Daoy (cell line): Measurements from ENCODE around the gene SPTBN4. TPM values are rescaled to one million over a fixed set of nuclear protein-coding genes. Genes with fewer than 3 reads are reported as not detected.
"Not testable (repeated sequence)": the region's sequence is repeated elsewhere in the genome, so short reads cannot be mapped to it uniquely, and the experiment has no call there.

Experiments
- DNase-seq: peaks from one replicate; pipeline ENCODE4 v3.0.0-alpha.2; 2015; ENCODE audit warnings: low read depth
- total RNA-seq: library from RNA; depleted of rRNA; stranded (reverse); fragments of >200 nt; shearing (Covaris generic); gene quantifications from 2 replicates; pipeline ENCODE4 v1.2.3, GENCODE V29; 2014

The SPTBN4 gene
- total RNA-seq, 1 experiment from 2014 or later, result 1.5 TPM

DNA sequence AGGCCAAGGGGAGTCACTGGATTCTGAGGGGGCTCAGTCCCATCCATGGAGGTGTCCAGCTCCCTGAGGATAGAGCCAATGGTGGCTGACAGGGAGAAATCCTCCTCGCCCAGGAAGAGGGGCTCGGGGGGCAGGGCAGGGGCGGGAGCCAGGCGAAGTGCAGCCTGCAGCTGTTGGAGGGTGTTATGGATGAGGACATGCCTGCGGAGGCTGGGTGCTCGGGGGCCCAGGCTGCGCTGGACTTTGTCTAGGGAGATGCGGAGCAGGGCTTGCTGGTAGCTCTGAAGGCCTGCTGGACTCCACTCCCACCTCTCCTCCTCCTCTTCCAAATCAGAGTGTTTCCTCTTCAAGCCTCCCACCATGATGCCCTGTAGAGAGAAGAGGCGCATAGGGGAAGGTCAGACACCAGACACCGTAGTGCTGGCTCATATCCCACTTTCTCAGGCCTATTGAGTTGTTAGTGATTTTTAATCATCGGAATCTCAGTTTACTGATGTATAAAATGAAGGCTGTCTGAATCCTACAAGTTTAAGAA lies 25.0 kb upstream of the SPTBN4 start:
- no peak for DNase-seq

DNA sequence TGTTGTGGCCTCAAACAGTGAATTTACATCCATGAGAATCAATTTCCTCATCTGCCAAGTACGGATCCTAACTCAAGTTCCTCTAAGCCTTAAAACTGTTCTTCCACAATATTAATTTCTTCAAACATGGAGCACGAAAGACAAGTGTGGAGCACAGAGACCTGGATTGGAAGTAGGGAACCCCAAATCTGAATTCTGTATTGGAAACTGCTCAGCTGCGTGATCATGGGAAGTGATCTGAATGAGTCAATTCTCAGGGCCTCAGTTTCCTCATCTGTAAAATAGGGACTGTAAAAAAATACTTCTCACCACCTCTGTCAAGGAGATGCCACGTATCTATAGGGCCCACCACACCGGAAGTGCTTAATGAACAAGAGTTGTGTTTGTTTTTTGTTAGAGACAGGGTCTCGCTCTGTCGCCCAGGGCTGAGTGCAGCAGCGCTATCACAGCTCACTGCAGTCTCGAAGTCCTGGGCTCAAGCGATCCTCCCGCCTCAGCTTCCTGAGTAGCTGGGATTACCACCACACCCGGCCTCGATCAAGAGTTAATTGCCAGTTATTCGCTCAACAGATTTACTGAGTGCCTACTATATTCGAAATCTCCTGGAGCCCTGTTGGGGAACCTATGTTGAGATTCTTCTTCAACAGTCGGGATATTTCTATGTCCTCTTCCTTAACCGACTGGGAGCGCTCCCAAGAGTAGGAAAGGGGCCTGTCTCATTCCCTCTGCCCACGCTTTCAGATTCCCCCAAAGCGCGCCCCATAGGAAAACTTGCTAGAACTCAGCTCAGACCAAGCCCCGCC lies 24.3 kb upstream of the SPTBN4 start:
- DNase-seq, result peak; percentile 28

DNA sequence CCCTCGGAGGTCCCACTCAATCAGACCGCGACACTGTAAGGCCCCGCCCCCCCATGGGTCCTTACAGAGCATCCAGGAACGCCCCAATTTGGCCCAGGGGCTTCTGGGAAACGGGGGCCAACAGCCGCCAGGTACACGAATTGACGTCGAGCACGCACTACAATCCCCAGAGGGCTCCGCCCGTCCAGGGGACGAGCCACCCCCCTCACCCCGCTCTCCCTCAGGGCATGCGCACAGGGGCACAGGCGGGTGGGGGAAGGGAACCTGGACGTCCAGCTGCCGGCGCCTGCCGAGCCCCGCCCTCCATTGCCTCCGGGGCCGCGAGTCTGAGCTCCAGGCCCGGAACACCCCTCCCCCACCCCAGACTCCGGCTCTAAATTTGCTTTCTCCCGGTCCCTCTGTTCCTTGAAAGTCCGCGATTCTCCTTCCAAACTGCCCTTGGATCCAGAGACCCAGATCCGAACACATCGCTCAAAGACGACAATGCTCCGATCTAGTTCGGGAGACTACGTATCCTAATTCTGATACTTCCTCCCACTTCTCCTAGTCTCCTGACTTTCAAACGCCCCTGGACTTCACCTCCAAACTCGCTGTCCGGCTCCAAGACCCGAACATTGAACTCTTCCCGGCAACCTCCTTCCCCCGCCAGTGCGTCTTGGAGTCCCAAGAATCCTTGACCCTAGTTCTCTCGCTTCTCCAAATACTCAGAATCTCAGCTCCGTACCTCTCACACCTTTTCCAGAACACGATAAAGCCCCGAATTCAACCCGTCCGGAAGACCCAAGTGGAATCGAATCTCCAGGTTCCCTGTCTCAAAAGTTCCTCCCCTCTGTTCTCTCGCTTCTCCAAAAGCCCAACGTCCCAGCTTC lies 23.4 kb upstream of the SPTBN4 start:
- DNase-seq, result peak; percentile 99

DNA sequence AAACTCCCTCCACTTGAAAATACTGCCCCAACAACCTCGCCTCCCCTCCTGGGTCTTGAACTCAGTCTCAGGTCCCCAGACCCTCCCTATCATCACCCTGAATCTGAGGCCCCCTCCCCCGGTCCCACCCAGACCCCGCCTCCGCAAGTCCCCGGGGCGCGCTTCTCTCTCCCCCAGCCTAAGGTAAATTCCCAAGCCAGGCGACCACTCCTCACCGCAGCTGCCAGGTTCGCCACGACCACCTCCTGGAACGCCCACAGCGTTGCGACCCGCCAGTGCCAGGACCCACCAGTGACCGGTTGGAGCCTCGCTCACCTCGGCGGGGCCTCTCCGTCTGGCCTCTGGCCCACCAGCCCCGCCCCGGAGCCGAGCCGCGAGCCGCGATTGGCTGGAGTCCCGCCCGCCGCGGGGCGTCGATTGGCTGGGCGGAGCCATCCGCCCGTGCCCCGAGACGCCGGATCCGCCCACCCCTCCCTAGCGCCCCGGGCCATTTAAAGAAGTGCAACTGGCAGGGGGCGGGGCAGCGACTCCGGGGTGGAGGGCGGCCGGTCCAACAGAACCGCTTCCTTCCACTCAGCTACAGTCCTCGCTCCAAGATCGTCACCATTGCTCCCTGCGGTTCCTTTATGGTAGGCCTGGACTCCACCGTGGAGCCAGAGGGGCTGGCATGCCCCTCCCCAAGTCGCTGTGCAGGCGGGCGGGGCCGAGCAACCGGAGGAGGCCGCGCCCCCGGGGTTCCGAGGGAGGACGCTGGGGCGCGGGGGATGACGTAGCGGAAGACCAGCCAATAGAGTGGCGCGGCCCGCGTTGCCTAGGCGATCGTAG lies 22.6 kb upstream of the SPTBN4 start, which contains the start of gene SERTAD3:
Gene SERTAD3 (minus strand): TSS at position 336 of the 825 bp plus-strand sequence. CDS start 2,255 bp downstream, outside the sequence.
- DNase-seq, result peak; percentile 97

DNA sequence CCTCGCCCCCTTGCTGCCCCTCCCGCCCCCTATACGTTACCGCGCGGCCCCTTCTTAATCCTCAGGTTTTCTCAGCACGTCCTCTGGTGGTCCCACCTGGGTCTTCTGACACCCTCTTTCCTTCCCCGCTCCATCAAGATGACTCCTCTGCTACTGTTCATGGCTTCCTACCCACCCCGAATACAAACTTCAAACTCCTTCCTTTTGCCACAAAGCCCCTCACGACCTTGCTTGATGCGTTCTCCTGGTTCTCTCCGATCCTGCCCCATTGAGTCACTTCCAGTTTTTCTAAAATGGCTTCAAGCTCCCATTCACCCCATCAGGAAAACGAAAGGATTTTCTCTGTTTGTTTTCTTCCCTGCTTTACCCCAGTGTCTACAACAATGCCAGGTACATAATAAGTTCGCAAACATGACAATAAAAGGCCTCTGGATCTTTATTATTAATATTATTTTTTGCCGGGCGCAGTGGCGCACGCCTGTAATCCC lies 21.9 kb upstream of the SPTBN4 start:
- DNase-seq, result no peak

DNA sequence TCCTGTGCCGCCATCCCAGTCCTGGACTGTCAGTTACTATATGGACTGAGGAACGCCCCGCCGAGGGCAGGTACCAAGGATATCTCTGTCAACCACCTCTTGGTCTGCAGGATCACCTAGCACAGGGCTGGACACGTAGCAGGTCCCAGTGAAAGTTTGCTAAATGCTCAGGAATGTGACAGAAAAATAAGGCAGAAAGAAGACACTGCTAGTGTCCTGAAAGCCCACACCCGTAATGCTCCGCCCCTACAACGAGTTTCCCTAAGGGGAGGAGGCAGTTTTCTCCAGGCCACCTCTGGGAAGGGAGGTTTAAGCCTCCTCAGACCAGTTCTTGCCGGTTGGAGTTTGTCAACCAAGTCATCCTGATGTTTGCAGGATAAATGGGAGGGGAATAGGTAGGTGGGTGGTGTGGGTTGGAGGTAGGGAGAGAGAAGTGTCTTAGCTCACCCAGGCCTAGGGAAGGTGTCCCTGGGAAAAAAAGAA lies 21.0 kb upstream of the SPTBN4 start:
- no peak for DNase-seq

DNA sequence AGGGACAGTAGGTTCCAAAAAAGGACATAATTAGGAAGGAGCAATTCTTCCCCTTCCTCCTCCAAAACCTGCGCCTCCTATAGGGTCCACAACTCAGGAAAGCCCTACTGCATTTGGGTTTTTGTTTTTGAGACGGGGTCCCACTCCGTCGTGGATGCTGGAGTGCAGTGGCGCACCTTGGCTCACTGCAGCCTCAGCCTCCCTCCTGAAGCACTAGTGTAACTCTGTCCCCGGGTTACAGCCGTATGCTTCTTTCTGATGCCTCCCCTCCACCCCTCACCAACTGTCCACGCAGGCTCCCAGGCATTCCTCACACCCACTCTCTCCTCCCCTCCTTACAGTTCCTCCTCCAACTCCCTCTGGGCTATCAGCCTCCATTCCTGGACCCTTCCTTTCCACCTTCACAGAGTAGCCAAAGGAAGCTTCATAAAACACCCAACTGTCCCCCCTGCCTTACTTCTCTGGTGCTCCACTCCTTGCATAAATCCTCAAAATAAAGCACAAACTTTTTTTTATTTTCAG lies 20.5 kb upstream of the SPTBN4 start:
- no peak for DNase-seq

DNA sequence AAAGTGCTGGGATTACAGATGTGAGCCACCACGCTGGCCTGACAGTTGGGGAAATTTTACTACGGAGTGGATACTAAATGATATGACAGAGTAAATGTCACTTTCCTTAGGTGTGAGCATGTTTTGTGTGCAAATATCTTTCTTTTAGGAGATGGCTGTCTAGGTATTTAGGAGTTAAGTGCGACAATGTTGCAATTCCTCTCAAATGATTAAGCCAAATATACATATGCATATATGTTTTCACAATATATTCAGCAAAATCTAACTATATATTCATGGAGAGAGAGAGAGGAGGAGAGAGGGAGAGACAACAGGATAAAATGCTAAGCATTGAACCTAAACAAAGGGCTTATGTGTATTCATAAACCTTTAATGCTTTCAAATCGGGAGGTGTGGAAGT lies 17.3 kb upstream of the SPTBN4 start:
- DNase-seq, result no peak

DNA sequence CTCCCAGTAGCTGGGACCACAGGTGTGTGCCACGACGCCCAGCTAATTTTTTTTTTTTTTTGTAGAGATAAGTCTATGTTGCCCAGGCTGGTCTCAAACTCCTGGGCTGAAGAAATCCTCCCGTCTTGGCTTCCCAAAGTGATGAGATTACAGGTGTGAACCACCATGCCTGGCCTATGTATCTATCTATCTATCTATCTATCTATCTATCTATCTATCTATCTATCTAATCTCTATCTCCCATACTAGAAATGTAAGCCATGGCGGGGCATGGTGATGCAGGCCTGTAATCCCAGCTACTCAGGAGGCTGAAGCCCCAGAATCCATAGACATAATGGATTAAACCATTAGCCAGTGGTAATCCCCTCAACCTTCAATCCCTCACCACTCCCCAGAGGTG lies 16.1 kb upstream of the SPTBN4 start:
- DNase-seq, result no peak

DNA sequence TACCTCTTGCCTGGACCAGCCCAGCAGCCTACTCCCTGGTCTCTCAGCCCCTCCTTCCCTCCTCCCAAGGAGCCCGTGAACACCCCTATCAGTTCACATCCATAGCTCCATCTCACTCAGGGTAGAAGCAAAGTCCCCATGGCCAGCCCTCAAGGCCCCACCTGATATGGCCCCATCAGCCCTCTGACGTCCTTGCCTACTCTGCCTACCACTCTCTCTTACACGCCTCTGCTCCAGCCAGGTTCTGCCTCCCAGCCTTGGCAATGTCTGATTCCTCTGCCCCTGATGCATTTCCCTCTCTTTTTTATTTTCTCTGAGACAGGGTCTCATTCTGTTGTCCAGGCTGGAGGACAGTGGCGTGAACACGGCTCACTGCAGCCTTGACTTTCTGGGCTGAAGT lies 14.8 kb upstream of the SPTBN4 start:
- DNase-seq, result no peak

DNA sequence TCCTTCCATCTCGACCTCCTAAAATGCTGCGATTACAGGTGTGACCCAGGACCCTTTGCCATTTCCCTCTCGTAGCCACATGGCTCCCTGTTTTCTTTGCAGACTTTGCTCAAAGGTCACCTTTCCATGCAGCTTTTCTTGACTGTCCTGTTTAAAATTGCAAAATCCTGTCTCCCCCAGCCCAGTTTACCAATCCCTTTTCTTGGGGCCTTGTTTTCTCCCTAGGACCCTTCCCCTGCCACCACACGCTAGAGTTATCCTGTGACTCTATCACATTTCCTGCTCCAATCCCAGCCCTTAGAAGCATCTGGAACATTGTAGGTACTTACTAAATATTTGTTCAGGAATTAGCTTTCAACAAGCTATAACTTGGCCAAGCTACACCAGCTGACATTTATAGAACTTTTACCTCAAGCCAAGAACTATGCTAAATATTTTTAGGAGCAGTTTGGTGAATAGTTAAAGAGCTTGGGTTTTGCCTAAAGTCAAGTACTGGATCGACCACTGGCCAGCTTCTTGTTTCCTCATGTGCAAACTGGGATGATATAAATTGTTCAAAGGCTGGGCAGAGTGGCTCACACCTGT lies 13.6 kb upstream of the SPTBN4 start:
- DNase-seq, result no peak

DNA sequence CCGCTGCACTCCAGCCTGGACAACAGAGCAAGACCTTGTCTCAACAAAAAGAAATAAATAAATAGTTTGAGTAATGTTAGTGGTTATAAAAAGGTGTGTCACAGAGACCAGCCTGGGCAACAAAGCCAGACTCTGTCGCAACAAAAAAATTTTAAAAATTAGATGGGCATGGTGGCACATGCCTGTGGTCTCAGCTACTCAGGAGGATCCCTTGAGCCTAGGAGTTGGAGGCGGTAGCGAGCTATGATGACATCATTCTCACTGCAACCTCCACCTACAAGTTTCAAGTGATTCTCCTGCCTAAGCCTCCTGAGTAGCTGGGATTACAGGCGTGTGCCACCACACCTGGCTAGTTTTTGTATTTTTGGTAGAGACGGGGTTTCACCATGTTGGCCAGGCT lies 12.9 kb upstream of the SPTBN4 start:
- not testable (repeated sequence) for DNase-seq

DNA sequence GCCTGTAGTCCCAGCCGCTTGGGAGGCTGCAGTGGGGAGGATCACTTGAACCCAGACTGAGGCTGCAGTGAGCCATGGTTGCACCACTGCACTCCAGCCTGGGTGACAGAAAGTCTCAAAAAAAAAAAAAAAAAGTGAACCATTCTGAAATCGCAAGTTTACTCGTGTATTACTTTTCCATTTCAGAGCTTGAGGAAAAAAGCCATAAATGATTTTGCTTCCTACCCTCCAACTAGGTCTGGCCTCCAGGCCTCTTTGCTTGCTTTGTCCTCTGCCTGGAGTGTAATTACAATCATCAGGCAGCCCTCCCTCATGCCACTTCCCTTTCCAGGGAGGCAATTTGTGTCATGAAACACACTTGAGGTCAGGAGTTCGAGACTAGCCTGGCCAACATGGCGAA lies 9.8 kb upstream of the SPTBN4 start:
- no peak for DNase-seq

DNA sequence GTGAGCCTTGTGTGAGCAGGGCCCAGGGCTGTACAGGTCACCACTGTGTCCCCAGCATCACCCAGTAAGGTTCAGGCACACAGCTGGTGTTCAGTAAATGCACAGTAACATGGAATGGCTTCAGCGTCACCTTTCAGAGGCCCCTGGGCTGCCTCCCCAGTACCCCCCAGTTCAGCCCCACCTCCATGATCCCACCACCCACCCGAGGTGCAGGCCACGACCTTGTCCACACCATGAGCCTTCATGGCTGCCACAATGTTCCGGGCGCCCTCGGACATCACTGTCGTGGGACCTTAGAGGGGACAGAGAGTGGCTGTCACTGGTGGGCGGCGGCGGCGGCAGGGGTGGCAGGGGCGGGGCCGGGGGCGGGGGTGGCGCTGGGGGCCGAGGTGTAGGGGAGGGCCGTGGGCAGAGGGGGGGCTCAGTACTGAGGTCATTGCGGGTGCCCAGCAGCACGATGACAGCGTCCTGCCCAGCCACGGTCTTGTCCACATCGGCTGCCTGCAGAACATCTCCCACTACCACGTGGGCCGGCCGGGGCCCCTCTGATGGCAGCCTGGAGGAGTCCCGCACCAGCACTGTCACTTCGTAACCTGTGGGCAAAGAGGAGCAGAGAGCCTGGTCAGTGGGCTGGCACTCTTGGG lies 8.7 kb upstream of the SPTBN4 start:
- DNase-seq, result no peak

DNA sequence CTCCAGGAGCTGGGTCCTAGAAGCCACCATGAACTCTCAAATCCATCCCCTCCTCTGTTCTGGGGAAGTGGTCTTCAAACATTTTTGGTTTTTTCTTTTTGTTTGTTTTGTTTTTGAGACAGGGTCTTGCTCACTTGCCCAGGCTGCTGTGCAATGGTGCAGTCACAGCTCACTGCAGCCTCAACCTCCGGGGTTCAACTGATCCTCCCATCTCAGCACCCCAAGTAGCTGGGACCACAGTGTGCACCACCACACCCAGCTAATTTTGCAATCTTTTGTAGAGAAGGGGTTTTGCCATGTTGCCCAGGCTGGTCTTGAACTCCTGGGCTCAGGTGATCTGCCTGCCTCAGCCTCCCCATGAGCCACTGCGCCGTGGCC lies 8.2 kb upstream of the SPTBN4 start:
- no peak for DNase-seq

DNA sequence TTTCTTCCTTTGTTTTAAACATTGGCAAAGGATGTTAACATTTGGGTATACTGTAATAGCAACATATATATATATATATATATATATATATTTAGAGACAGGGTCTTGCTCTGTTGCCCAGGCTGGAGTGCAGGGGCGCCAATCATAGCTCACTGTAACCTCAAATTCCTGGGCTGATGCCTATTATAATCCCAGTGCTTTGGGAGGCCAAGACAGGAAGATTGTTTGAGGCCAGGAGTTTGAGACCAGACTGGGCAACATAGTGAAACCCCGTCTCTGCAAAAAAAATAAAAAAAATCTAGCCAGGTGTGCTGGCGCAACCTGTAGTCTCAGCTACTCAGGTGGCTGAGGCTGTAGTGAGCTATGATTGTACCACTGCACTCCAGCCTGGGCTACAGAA lies 6.6 kb upstream of the SPTBN4 start:
- DNase-seq, result no peak

DNA sequence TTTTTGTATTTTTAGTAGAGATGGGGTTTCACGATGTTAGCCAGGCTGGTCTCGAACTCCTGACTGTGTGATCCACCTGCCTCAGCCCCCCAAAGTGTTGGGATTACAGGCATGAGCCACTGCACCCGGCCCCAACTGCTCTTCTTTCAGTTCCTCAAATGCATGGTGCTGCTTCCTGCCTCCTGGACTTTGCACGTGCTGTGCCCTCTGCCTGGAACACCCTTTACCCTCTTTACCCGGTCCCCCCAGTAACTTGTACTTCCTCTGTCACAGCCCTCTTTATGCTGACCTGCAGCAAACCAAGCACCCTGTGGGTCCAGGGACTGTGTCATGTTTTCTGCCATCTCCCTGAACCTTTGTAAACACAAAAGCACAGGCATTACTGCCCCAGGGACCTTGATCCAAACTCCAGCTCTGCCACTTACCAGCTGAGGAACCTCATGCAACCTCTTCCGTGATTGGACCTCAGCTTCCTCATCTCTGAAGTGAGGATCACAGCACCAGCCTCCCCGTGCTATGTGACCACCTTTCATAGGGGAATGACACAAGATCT lies 5.1 kb upstream of the SPTBN4 start:
- no peak for DNase-seq

DNA sequence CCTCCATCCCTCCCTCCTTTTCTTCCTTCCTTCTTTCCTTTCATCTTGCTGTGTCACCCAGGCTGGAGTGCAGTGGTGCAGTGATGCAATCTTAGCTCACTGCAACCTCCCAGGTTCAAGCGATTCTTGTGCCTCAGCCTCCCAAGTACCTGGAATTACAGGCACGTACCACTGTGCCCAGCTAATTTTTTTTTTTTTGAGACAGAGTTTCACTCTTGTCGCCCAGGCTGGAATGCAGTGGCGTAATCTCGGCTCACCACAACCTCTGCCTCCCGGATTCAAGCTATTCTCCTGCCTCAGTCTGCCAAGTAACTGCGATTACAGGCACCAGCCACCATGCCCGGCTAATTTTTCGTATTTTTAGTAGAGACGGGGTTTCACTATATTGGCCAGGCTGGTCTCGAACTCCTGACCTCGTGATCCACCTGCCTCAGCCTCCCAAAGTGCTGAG lies 3.2 kb upstream of the SPTBN4 start:
- DNase-seq, result peak; percentile 52

DNA sequence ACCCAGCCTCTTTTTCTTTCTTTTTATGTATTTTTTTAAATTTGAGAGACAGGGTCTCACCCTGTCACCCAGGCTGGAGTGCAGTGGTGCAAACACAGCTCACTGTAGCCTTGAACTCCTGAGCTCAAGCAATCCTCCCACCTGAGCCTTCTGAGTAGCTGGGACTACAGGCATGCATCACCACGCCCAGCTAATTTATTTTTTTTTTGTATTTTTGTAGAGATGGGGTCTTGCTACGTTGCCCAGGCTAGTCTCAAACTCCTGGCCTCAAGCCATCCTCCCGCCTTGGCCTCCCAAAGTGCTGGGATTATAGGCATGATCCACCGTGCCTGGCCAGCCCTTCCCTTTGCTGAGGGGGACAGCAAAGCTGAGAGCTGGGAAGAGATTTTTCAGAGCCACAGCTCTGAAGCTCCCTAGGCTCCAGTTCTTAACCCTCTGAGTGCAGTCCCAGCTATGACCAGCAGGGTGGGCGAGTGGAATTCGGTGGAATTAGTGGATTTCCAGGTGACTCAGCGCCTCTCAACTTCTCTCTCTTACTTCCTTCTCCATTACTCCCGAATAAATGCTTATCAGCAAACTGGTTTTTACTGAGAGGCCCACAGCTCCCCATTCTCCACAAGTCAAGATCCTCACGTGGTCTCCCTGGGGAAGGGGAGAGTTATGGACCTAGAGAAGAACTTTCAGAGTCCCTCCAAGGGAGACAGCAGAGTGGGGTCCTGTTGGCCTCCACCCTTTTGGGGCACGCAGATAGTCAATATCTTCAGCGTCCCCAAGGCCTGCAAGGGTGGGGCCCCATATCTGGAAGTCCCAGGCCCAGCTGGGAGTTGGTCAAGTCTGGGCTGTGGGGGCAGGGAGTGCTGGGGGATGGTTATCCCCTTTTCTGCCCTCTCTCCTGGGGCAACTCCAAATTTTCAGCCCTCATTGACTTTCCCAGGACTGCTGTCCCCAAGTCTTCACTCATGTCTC lies 2.5 kb upstream of the SPTBN4 start:
- peak; percentile 92 for DNase-seq
